K562 (cell line): ENCODE results near the gene TSPAN15. TPM values are rescaled to one million over a fixed set of nuclear protein-coding genes. Genes with fewer than 3 reads are reported as not detected.

Experiments used
- CAMTA2 ChIP-seq: fragments of 250-450 bp; sonication (Bioruptor Pico); conservative IDR thresholded peaks from 2 replicates; pipeline ENCODE4 v1.5.1; 2022
- CEBPG ChIP-seq, 3 experiments: fragments of 200-800 bp in 1 of 3; sonication (Bioruptor generic) in 1 of 3; sonication (generic) in 1 of 3; formaldehyde crosslinking in 1 of 3; IDR thresholded peaks in 2 of 3; conservative IDR thresholded peaks in 1 of 3; 2 replicates each; pipeline versions ENCODE4 v1.6.1 to v1.8.0; 2016 to 2022; ENCODE audit warnings: missing compliant biosample characterization in 2 of 3, missing genetic modification characterization in 2 of 3, mild to moderate bottlenecking in 1 of 3, missing genetic modification reagents in 1 of 3
- CEBPZ ChIP-seq: fragments of 150-350 bp; IDR thresholded peaks from 2 replicates; pipeline ENCODE4 v1.6.1; 2014; ENCODE audit warnings: low read depth, mild to moderate bottlenecking, low read length, borderline replicate concordance
- CHD2 ChIP-seq: IDR thresholded peaks from 2 replicates; pipeline ENCODE4 v1.6.1; 2011; ENCODE audit warnings: low read depth, low read length
- CREB3 ChIP-seq: fragments of 450-650 bp; conservative IDR thresholded peaks from 2 replicates; pipeline ENCODE4 v1.6.1; 2016; ENCODE audit warnings: missing genetic modification characterization, low read depth, mild to moderate bottlenecking, missing compliant biosample characterization, moderate library complexity
- CREM ChIP-seq: IDR thresholded peaks from 2 replicates; pipeline ENCODE4 v1.6.1; 2014; ENCODE audit warnings: antibody characterized with exemption, low read depth
- ETV1 ChIP-seq: fragments of 450-650 bp; conservative IDR thresholded peaks from 2 replicates; pipeline ENCODE4 v1.6.1; 2016; ENCODE audit warnings: missing genetic modification characterization, control low read depth, low read depth, missing compliant biosample characterization
- HNRNPK ChIP-seq: fragments of 200-400 bp; formaldehyde crosslinking; IDR thresholded peaks from one replicate; pipeline ENCODE4 v1.6.1; 2018; ENCODE audit warnings: mild to moderate bottlenecking, low read depth, low read length; ENCODE audit not compliant: poor library complexity, severe bottlenecking
- NR2C1 ChIP-seq, 2 experiments: fragments of 450-650 bp; IDR thresholded peaks; 2 replicates each; pipeline ENCODE4 v1.6.1; 2017; ENCODE audit warnings: mild to moderate bottlenecking in 2 of 2, antibody characterized with exemption in 1 of 2, inconsistent platforms in 1 of 2, missing compliant biosample characterization in 1 of 2, missing genetic modification characterization in 1 of 2
- RAD51 ChIP-seq: fragments of 450-650 bp; IDR thresholded peaks from 2 replicates; pipeline ENCODE4 v1.7.1; 2016; ENCODE audit warnings: low read depth, mild to moderate bottlenecking, borderline replicate concordance
- ZBTB26 ChIP-seq: fragments of 450-650 bp; formaldehyde crosslinking; IDR thresholded peaks from 2 replicates; pipeline ENCODE4 v1.4.0; 2022; ENCODE audit warnings: missing genetic modification characterization
- ZNF184 ChIP-seq: sonication (generic); formaldehyde crosslinking; IDR thresholded peaks from 2 replicates; pipeline ENCODE4 v1.5.0; 2020; ENCODE audit warnings: missing genetic modification reagents
- ZNF24 ChIP-seq: fragments of 450-650 bp; IDR thresholded peaks from 2 replicates; pipeline ENCODE4 v1.6.1; 2016
- ZNF584 ChIP-seq: fragments of 200-800 bp; sonication (Bioruptor generic); IDR thresholded peaks from 2 replicates; pipeline ENCODE4 v1.6.1; 2016; ENCODE audit warnings: low read depth, mild to moderate bottlenecking, missing genetic modification characterization, missing compliant biosample characterization
- ZNF592 ChIP-seq: fragments of 450-650 bp; IDR thresholded peaks from 2 replicates; pipeline ENCODE4 v1.6.1; 2017; ENCODE audit warnings: antibody characterized with exemption, mild to moderate bottlenecking
- polyA plus RNA-seq, 8 experiments: library from polyadenylated mRNA; depleted of rRNA in 4 of 8; stranded (reverse) in 5 of 8; unstranded in 3 of 8; fragments of >200 nt; fragmentation: Nextera tagmentation in 2 of 8; fragmentation: Illumina TruSeq in 1 of 8; extraction: Ambion mirVana in 2 of 8; extraction: Trizol in 1 of 8; gene quantifications; 2 replicates each; pipeline versions ENCODE4 v1.2.1 to v1.2.3, GENCODE V29; 2011 to 2014; ENCODE audit warnings: inconsistent platforms in 1 of 8, missing spikeins in 1 of 8
- total RNA-seq, 7 experiments: library from RNA; depleted of rRNA in 6 of 7; stranded (reverse); fragments of >200 nt in 6 of 7; fragmentation: Illumina TruSeq in 2 of 7; extraction: Trizol in 2 of 7; gene quantifications; 2 replicates each; pipeline versions ENCODE4 v1.2.1 to v1.2.3, GENCODE V29; 2011 to 2021; ENCODE audit warnings: low replicate concordance in 1 of 7

Gene TSPAN15
- total and polyA plus RNA-seq, 9 of the 15 experiments (the other 6 are each of a cell fraction or from before 2014, with no cell fraction given) = 0.33 to 1.0 (median 0.45) TPM; not detected in 2

- TF ChIP-seq CHD2 (no peak), ZNF184 (CRISPR knock-in tag) (no peak), CEBPZ (no peak), ZNF584 (CRISPR knock-in tag) (no peak), HNRNPK (no peak), CAMTA2 (CRISPR knock-in tag) (no peak), CREB3 (tag) (no peak), NR2C1 (IDR thresholded peaks at IDR 0.05) (no peak), NR2C1 (tag; IDR thresholded peaks at IDR 0.05) (no peak), RAD51 (no peak), ETV1 (tag) (peak; percentile 27), CREM (peak; percentile 78), CEBPG (CRISPR knock-in tag; IDR thresholded peaks at IDR 0.05) (no peak), CEBPG (tag; conservative IDR thresholded peaks at IDR 0.05 in 1 of 2, IDR thresholded peaks at IDR 0.05 in 1 of 2) (no peak), ZNF592 (peak; percentile 71), ZBTB26 (CRISPR knock-in tag) (no peak), ZNF24 (peak; percentile 30; the same call in 1 of the 2 replicates)
Measured at GRCh38 chr10:69408318-69409175, 42.7 kb upstream of the TSPAN15 start (continued).
